ENCODE measurements around the gene DDX60. TPM values are rescaled to one million over a fixed set of nuclear protein-coding genes. Genes with fewer than 3 reads are reported as not detected.

The DDX60 gene
- total RNA-seq, 4 donors from 2014 or later = 4.6 to 24.3 (median 13.8) TPM

DNA sequence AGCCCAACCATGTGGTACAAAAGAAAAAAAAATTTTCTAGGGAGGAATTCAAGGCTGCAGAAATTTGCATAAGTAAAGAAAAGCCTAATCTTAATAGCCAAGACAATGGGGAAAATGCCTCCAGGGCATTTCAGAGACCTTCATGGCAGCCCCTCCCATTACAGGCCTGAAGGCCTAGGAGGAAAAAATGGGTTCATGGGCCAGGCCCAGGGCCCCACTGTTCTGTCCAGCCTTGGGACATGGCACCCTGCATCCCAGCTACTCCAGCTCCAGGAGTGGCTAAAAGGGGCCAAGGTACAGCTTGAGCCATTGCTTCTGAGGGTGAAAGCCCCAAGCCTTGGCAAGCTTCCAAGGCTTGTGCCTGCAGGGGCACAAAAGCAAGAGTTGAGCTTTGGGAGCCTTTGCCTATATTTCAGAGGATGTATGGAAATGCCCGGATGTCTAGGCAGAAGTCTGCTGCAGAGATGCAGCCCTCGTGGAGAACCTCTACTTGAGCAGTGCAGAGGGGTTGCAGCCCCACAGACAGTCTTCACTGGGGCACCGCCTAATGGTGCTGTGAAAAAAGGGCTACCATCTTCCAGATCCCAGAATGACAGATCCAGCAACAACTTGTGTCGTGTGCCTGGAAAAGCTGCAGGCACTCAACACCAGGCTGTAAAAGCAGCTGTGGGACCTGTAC is 115.2 kb downstream of the DDX60 start:
- Histone ChIP-seq H3K9me3 (peaks cover 0 to 26% (median 0%) of the 10 kb centered on the region in 3 donors), H3K36me3 (peaks cover 0 to 13% of the 10 kb centered on the region in 2 donors), H3K27me3 (no peaks in the 10 kb centered on the region), H3K27ac (no peak overlapping the region), H3K4me1 (no peaks in the 10 kb centered on the region), H3K4me3 (no peak overlapping the region)
- no peak for ATAC-seq
- WGBS, 2 donors (ENCODE audit: low coverage in 1 of 2) = 93% methylated on average over 3 of the region's 4 CpGs; no CpG with 5 or more reads in 1 of the 2 donors
- no peak for TF ChIP-seq EP300 (IDR thresholded peaks at IDR 0.05)

DNA sequence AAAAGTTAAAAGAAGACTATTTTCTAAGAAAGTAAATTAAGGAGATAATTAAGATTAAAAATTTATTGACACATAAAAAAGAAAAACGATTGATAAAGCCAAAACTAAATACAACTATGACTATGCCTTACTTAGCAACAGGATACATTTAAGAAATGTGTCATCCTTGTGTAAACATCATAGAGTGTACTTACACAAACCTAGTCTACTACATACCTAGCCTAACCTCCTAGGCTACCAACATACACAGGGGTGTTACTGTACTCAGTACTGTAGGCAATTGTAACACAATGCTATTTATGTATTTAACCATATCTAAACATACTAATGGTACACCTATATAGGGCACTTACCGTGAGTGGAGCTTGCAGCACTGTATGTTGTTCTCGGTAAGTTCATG is 117.9 kb downstream of the DDX60 start:
- H3K4me3 ChIP-seq = no peak overlapping the region
- no peaks in the 10 kb centered on the region for H3K4me1 ChIP-seq
- no peak overlapping the region for H3K27ac ChIP-seq
- H3K36me3 ChIP-seq = peaks cover 0 to 15% of the 10 kb centered on the region in 2 donors
- no peaks in the 10 kb centered on the region for H3K27me3 ChIP-seq
- H3K9me3 ChIP-seq = peaks cover 0 to 32% (median 0%) of the 10 kb centered on the region in 3 donors
- 70 to 71% methylated on average over 3 of the region's 3 CpGs for WGBS, 2 donors (ENCODE audit: low coverage in 1 of 2)
- TF ChIP-seq, protein P1, sequence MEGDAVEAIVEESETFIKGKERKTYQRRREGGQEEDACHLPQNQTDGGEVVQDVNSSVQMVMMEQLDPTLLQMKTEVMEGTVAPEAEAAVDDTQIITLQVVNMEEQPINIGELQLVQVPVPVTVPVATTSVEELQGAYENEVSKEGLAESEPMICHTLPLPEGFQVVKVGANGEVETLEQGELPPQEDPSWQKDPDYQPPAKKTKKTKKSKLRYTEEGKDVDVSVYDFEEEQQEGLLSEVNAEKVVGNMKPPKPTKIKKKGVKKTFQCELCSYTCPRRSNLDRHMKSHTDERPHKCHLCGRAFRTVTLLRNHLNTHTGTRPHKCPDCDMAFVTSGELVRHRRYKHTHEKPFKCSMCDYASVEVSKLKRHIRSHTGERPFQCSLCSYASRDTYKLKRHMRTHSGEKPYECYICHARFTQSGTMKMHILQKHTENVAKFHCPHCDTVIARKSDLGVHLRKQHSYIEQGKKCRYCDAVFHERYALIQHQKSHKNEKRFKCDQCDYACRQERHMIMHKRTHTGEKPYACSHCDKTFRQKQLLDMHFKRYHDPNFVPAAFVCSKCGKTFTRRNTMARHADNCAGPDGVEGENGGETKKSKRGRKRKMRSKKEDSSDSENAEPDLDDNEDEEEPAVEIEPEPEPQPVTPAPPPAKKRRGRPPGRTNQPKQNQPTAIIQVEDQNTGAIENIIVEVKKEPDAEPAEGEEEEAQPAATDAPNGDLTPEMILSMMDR (IDR thresholded peaks at IDR 0.05) = no peak
- TF ChIP-seq POLR2A (IDR thresholded peaks at IDR 0.05) (no peak), POLR2AphosphoS5 (IDR thresholded peaks at IDR 0.05) (no peak), EP300 (IDR thresholded peaks at IDR 0.05) (no peak)
- no peak for ATAC-seq

DNA sequence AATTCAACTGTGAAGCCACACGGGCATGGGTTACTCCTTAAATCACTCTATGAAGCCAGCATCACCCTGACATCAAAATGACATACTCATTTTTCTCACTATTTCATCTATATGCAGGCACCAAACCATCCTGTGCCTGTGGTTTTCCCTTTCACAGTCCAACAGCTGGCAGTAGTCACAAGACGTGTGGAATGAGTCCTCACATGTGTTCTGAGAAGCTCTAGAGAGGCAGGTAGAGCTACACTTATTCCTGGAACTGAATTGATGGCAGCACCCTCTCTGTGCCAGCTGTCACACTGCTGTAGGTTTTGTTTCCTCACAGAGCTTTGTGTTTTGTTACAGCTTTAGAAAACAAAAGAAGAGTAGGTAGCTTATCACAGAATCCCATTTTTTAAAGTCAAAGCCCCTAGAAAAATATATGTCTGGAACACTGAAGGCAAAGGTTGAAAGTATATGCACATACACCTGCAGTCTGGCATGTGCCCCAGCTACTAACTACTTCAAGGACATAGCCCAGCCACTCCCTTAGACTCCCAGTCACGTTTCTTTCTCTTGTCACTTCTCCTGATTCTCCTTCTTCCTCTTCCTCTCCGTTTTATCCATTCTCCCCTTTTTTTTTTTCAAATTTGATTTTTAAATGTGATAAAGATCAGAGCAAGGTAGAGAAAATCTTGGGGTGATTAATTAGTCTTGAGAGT is 119.1 kb downstream of the DDX60 start:
- no peak overlapping the region for H3K4me3 ChIP-seq
- H3K27me3 ChIP-seq = no peaks in the 10 kb centered on the region
- TF ChIP-seq POLR2AphosphoS5 (IDR thresholded peaks at IDR 0.05) = no peak
- TF ChIP-seq, protein P1 (IDR thresholded peaks at IDR 0.05) = no peak
- H3K9me3 ChIP-seq = peaks cover 0 to 32% (median 0%) of the 10 kb centered on the region in 3 donors
- H3K4me1 ChIP-seq = no peaks in the 10 kb centered on the region
- WGBS, 2 donors (ENCODE audit: low coverage in 1 of 2) = 41 to 47% methylated on average over 2 to 4 of the region's 4 CpGs
- no peak for ATAC-seq
- H3K27ac ChIP-seq = no peak overlapping the region
- peaks cover 0 to 15% of the 10 kb centered on the region in 2 donors for H3K36me3 ChIP-seq

DNA sequence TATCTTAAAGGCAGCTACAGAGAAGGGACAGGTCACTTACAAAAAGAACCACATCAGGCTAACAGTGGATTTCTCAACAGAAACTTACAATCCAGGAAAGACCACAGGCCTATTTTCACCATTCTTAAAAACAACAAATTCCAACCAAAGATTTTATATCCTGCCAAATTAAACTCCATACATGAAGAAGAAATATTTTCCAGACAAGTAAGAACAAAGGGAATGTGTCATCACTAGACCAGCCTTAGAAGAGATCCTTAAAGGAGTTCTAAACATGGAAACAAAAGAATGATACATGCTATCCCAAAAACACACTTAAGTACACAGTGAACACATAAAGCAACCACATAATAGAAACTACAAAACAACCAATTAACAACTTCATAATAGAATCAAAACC is 120.6 kb downstream of the DDX60 start:
- Histone ChIP-seq H3K4me3 (no peak overlapping the region), H3K36me3 (peaks cover 0 to 7% of the 10 kb centered on the region in 2 donors), H3K4me1 (no peaks in the 10 kb centered on the region), H3K27ac (no peak overlapping the region), H3K9me3 (peaks cover 0 to 20% (median 0%) of the 10 kb centered on the region in 3 donors), H3K27me3 (no peaks in the 10 kb centered on the region)
- ATAC-seq = no peak
- no peak for TF ChIP-seq POLR2AphosphoS5 (IDR thresholded peaks at IDR 0.05)
- no peak for TF ChIP-seq EP300 (IDR thresholded peaks at IDR 0.05)
- TF ChIP-seq, protein P1 (IDR thresholded peaks at IDR 0.05) = no peak
- TF ChIP-seq POLR2A (IDR thresholded peaks at IDR 0.05) = no peak

DNA sequence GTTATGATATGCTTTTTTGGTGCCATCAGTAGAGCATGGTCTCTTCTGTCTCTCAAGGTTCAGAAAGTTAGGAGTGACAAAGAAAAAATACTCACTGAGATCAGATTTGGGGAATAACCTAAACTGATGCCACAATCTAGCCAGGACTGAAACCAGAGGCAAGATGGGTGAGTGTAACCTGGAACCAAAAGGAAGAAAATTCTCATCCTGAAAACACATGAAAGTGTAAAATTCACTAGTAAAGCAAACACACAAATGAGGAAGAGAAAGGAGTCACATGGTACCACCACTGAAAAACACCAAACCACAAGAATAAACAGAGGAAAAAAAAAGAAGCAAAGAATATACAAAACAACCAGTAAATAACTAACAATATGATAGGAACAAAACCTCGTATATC is 129.8 kb downstream of the DDX60 start:
- no peaks in the 10 kb centered on the region for H3K9me3 ChIP-seq
- no peak for ATAC-seq
- no peaks in the 10 kb centered on the region for H3K27me3 ChIP-seq
- no peak overlapping the region for H3K27ac ChIP-seq
- WGBS, 2 donors (ENCODE audit: low coverage in 1 of 2) = 100% methylated on average over 1 of the region's 1 CpG
- TF ChIP-seq, protein P1 (IDR thresholded peaks at IDR 0.05) = no peak
- TF ChIP-seq POLR2A (IDR thresholded peaks at IDR 0.05) = no peak
- TF ChIP-seq EP300 (IDR thresholded peaks at IDR 0.05) = no peak
- TF ChIP-seq POLR2AphosphoS5 (IDR thresholded peaks at IDR 0.05) = no peak
- no peak overlapping the region for H3K4me3 ChIP-seq
- no peaks in the 10 kb centered on the region for H3K4me1 ChIP-seq
- no peaks in the 10 kb centered on the region for H3K36me3 ChIP-seq
